ENCODE data around the gene NAALADL2. TPM values are rescaled to one million over a fixed set of nuclear protein-coding genes. Genes with fewer than 3 reads are reported as not detected.

NAALADL2 gene
- total RNA-seq, 1 donor from 2014 or later: 12.5 TPM

GRCh38 chr3:175150812-175151401 is 291.8 kb downstream of the NAALADL2 start:
- TF ChIP-seq POLR2AphosphoS5 (IDR thresholded peaks at IDR 0.05; ENCODE audit: insufficient read depth in 1 of 2, low read depth in 1 of 2) (peak in 1 of 2 donors; percentile 54), CTCF (IDR thresholded peaks at IDR 0.05) (no peak)
- H3K4me1 ChIP-seq: no peaks in the 10 kb centered on the region
- intact Hi-C loops (cut with DNase I): no loop called here
- no peaks in the 10 kb centered on the region for H3K27me3 ChIP-seq
- H3K27ac ChIP-seq: no peak overlapping the region
- no peaks in the 10 kb centered on the region for H3K36me3 ChIP-seq
- no peaks in the 10 kb centered on the region for H3K9me3 ChIP-seq
- H3K4me3 ChIP-seq: no peak overlapping the region
- no peak for DNase-seq (ENCODE audit: extremely low spot score in 2 of 2)

DNA sequence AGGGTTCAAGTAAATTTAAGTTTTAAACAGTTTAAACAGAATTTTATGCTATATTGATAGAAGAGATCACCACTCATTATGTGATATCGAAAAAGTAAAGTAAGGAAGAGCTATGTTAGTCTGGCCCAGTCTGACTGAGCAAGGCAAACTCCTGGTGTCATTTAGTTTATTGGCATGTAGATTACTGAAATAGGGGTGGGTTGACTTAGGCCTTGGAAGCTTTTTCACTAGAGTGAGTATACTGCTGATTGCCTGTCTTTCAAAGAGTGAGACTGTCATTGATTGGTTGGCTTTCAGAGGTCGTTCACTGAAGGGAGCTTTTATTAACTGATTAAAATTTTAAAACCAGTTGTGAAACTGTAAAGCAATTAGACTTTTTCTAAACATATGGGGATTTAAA is 294.5 kb downstream of the NAALADL2 start:
- no peaks in the 10 kb centered on the region for H3K36me3 ChIP-seq
- no peaks in the 10 kb centered on the region for H3K4me1 ChIP-seq
- intact Hi-C loops (cut with DNase I): no loop called here
- no peak overlapping the region for H3K27ac ChIP-seq
- TF ChIP-seq CTCF (IDR thresholded peaks at IDR 0.05): no peak
- no peak for TF ChIP-seq POLR2A (IDR thresholded peaks at IDR 0.05)
- no peak for TF ChIP-seq POLR2AphosphoS5 (IDR thresholded peaks at IDR 0.05; ENCODE audit: insufficient read depth in 1 of 2, low read depth in 1 of 2)
- H3K27me3 ChIP-seq: no peaks in the 10 kb centered on the region
- H3K9me3 ChIP-seq: no peaks in the 10 kb centered on the region
- DNase-seq (ENCODE audit: extremely low spot score in 2 of 2): no peak
- H3K4me3 ChIP-seq: no peak overlapping the region

DNA sequence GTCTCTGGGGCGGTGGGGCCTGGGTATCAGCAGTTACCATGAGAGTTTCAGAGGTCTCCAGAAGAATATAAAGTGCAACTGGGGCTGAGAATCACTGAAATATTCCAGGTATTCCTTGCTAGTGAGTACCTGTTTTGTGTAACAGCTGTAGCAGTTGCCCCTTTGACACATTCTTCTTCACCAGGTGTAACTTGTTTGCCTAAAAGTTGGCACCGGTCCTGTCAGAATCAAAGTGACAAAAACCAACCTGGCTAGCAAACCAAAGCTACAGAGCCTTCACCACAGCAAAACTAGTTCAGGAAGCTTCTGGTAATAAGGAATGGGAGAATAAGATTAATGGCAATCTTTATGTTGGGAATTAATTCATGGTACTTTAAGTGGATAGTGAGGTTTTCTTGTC is 296.0 kb downstream of the NAALADL2 start:
- Histone ChIP-seq H3K27ac (no peak overlapping the region), H3K4me3 (no peak overlapping the region), H3K9me3 (no peaks in the 10 kb centered on the region), H3K36me3 (no peaks in the 10 kb centered on the region), H3K27me3 (no peaks in the 10 kb centered on the region), H3K4me1 (no peaks in the 10 kb centered on the region)
- TF ChIP-seq POLR2AphosphoS5 (IDR thresholded peaks at IDR 0.05; ENCODE audit: insufficient read depth in 1 of 2, low read depth in 1 of 2) (no peak), CTCF (IDR thresholded peaks at IDR 0.05) (no peak), POLR2A (IDR thresholded peaks at IDR 0.05) (no peak)
- DNase-seq (ENCODE audit: extremely low spot score in 2 of 2): no peak
- intact Hi-C loops (cut with DNase I): no loop called here

DNA sequence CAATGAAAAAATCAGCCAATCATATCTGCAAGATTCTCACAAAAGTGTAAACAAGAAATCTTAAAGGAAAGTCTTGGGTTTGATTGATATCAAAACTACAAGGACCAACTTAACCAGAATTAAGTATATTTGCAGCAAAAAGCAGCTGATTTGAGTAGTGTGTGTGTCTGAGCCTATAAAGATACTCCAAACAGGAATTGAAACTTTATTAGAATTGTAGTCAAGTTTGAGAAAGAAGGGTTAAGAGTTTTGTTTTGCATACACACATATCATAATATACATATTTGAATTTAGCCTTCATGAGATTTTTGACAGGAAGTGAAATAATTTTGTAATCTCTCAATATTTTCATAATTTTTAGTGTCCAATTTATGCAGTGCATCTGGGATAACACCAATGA is 300.1 kb downstream of the NAALADL2 start:
- Histone ChIP-seq H3K27me3 (no peaks in the 10 kb centered on the region), H3K4me3 (no peak overlapping the region), H3K27ac (no peak overlapping the region), H3K4me1 (no peaks in the 10 kb centered on the region), H3K36me3 (no peaks in the 10 kb centered on the region), H3K9me3 (no peaks in the 10 kb centered on the region)
- DNase-seq (ENCODE audit: extremely low spot score in 2 of 2): no peak
- TF ChIP-seq CTCF (IDR thresholded peaks at IDR 0.05) (no peak), POLR2A (IDR thresholded peaks at IDR 0.05) (no peak), POLR2AphosphoS5 (IDR thresholded peaks at IDR 0.05; ENCODE audit: insufficient read depth in 1 of 2, low read depth in 1 of 2) (no peak)
- intact Hi-C loops (cut with DNase I): no loop called here

DNA sequence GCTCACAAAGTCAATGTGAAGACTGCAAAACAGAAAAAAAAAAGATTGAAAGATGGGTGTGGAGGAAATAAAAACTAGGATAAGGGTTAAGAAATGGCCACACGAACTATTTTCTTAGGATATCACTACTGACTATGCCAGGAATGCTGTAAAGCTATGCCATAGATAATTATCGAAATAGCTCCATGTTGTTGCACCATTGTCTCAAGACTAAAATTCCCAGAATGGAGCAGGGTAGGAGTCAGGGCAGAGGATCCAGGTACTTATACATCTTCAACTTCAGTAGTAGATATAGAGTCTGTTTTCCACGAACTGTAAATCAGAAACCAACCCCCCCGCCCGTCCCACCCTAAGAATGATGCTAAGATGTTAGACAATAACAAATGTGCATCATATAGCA is 302.2 kb downstream of the NAALADL2 start:
- intact Hi-C loops (cut with DNase I): no loop called here
- no peak for TF ChIP-seq POLR2A (IDR thresholded peaks at IDR 0.05)
- TF ChIP-seq CTCF (IDR thresholded peaks at IDR 0.05): no peak
- no peak for TF ChIP-seq POLR2AphosphoS5 (IDR thresholded peaks at IDR 0.05; ENCODE audit: insufficient read depth in 1 of 2, low read depth in 1 of 2)
- H3K4me3 ChIP-seq: no peak overlapping the region
- no peaks in the 10 kb centered on the region for H3K9me3 ChIP-seq
- no peak overlapping the region for H3K27ac ChIP-seq
- H3K4me1 ChIP-seq: no peaks in the 10 kb centered on the region
- H3K27me3 ChIP-seq: no peaks in the 10 kb centered on the region
- no peak for DNase-seq (ENCODE audit: extremely low spot score in 2 of 2)
- no peaks in the 10 kb centered on the region for H3K36me3 ChIP-seq

Data from vagina (tissue), 2 donors.